Pancreas (tissue), 10 donors: Measurements from ENCODE around the gene MEG3. TPM values are rescaled to one million over a fixed set of nuclear protein-coding genes. Genes with fewer than 3 reads are reported as not detected.
A peak's percentile ranks its signal among the peaks of the same experiment; 100 is the strongest.

Experiments used
- ATAC-seq, 4 donors: fragments of 200-7000 bp; cut with Tn5 transposase; one replicate each; pipeline versions ENCODE4 v1.8.0 to v1.9.1; 2020; ENCODE audit warnings: mild to moderate bottlenecking in 4 of 4, moderate library complexity in 4 of 4
- DNase-seq, 6 donors: peaks; one replicate each; pipeline ENCODE4 v3.0.0-alpha.2; 2020
- FAIRE-seq: peaks from 2 replicates; lab custom pipeline; 2012; peaks lifted over from hg19 to GRCh38; lab: Jason Lieb, UNC
- H3K27ac ChIP-seq, 4 donors: fragments of 200-600 bp; sonication (generic); 1 replicate in 3 of 4; 2 replicates in 1 of 4; pipeline versions ENCODE4 v1.5.0 to v1.8.0; 2020
- H3K27me3 ChIP-seq, 4 donors: fragments of 200-600 bp; one replicate each; pipeline ENCODE4 v1.8.0; 2021
- H3K36me3 ChIP-seq, 3 donors: fragments of 200-600 bp; sonication (generic) in 1 of 3; one replicate each; pipeline versions ENCODE4 v1.5.0 to v1.8.0; 2020 to 2021
- H3K4me1 ChIP-seq, 3 donors: fragments of 200-600 bp; one replicate each; pipeline ENCODE4 v1.8.0; 2021
- H3K4me3 ChIP-seq, 4 donors: fragments of 200-600 bp; sonication (generic) in 2 of 4; one replicate each; pipeline versions ENCODE4 v1.5.0 to v1.8.0; 2020 to 2021
- H3K9me3 ChIP-seq, 4 donors: fragments of 200-600 bp; one replicate each; pipeline ENCODE4 v1.8.0; 2021
- CTCF ChIP-seq, 4 donors: fragments of 200-600 bp; sonication (generic) in 3 of 4; IDR thresholded peaks; one replicate each; pipeline versions ENCODE4 v1.5.0 to v1.8.0; 2021; ENCODE audit warnings: antibody characterized with exemption in 4 of 4
- WGBS, 2 donors: extraction: QIAGEN DNeasy Blood & Tissue Kit; methylation state at CpG; one replicate each; pipeline ENCODE4 v1.1.7; 2013; 5-methylcytosine and 5-hydroxymethylcytosine counted together
- intact Hi-C, 3 donors: fragments of 100-400 bp; cut with DNase I; formaldehyde crosslinking; loops; one replicate each; pipeline versions ENCODE4 v1.11.1 to v1.14.2; 2022
- polyA plus RNA-seq, 2 donors: library from polyadenylated mRNA; stranded (reverse); fragments of 200-250 nt; gene quantifications; one replicate each; pipeline ENCODE4 v1.2.3, GENCODE V29; 2013
- total RNA-seq, 6 donors: library from RNA; stranded (reverse); fragmentation: NEBNext Ultra II Directional in 4 of 6; extraction: Animal tissue kit (Norgen Biotek cat#: 25700) in 4 of 6; gene quantifications; one replicate each; pipeline versions ENCODE4 v1.2.1 to v1.2.4, GENCODE V29; 2021 to 2023
- donor health status: healthy with polysubstance abuse.
- donor health status: DM: no; HTN: no; CAD: no; lungs with moderate emphysema.
- donor health status: DM: no; HTN: no; CAD: no.
- donor health status: control.
- donor health status: control.
- donor health status: Bipolar disorder and iron deficiency.
- donor health status: DM: yes; HTN: yes; CAD: no.
- donor health status: DM: no; HTN: no; CAD: no.
- donor health status: DM: no; HTN: no; CAD: no.
- donor health status: DM: yes; HTN: yes; CAD: no.

MEG3 gene
- total and polyA plus RNA-seq, 8 donors = 78.8 to 1,150 (median 332) TPM

- ATAC-seq = no peak
- no peak for FAIRE-seq
- no peak overlapping the region for H3K4me3 ChIP-seq
- H3K27ac ChIP-seq = no peak overlapping the region
- no peak for TF ChIP-seq CTCF (IDR thresholded peaks at IDR 0.05)
- H3K36me3 ChIP-seq = no peaks in the 10 kb centered on the region
- DNase-seq = peak in 2 of 6 donors; percentile 9 to 52
- H3K9me3 ChIP-seq = no peaks in the 10 kb centered on the region
- no peaks in the 10 kb centered on the region for H3K27me3 ChIP-seq
- H3K4me1 ChIP-seq = peaks cover 0 to 9% (median 0%) of the 10 kb centered on the region in 3 donors
- WGBS, 2 donors = 56 to 60% methylated on average over 22 of the region's 22 CpGs
- intact Hi-C loops = no loop called here
Measured at GRCh38 chr14:100896369-100897060, 70.6 kb downstream of the MEG3 start.

- ATAC-seq (no peak), DNase-seq (peak in 2 of 6 donors; percentile 8 to 48), FAIRE-seq (no peak)
- Histone ChIP-seq H3K4me3 (no peak overlapping the region), H3K9me3 (no peaks in the 10 kb centered on the region), H3K27ac (no peak overlapping the region), H3K36me3 (no peaks in the 10 kb centered on the region), H3K27me3 (no peaks in the 10 kb centered on the region), H3K4me1 (peaks cover 0 to 9% (median 0%) of the 10 kb centered on the region in 3 donors)
- TF ChIP-seq CTCF (IDR thresholded peaks at IDR 0.05) = no peak
- 60 to 71% methylated on average over 11 of the region's 11 CpGs for WGBS, 2 donors
- intact Hi-C loops = no loop called here
Measured at GRCh38 chr14:100898465-100898864, 72.5 kb downstream of the MEG3 start.

- H3K36me3 ChIP-seq = no peaks in the 10 kb centered on the region
- no peaks in the 10 kb centered on the region for H3K27me3 ChIP-seq
- DNase-seq (peak in 4 of 6 donors; percentile 8 to 47 (median 23)), FAIRE-seq (no peak), ATAC-seq (peak in 3 of 4 donors; percentile 37 to 44 (median 42))
- intact Hi-C loops = no loop called here
- no peak overlapping the region for H3K27ac ChIP-seq
- H3K4me3 ChIP-seq = no peak overlapping the region
- no peaks in the 10 kb centered on the region for H3K9me3 ChIP-seq
- 58 to 60% methylated on average over 21 of the region's 21 CpGs for WGBS, 2 donors
- TF ChIP-seq CTCF (IDR thresholded peaks at IDR 0.05) = no peak
- peaks cover 0 to 9% (median 0%) of the 10 kb centered on the region in 3 donors for H3K4me1 ChIP-seq
Measured at GRCh38 chr14:100898935-100899883, 73.3 kb downstream of the MEG3 start.

GRCh38 chr14:100899884-100900771, 74.2 kb downstream of the MEG3 start:
- peak in 2 of 6 donors; percentile 24 to 49 for DNase-seq
- Histone ChIP-seq H3K4me1 (peaks cover 0 to 9% (median 0%) of the 10 kb centered on the region in 3 donors), H3K4me3 (no peak overlapping the region), H3K9me3 (no peaks in the 10 kb centered on the region), H3K27ac (no peak overlapping the region), H3K27me3 (no peaks in the 10 kb centered on the region), H3K36me3 (no peaks in the 10 kb centered on the region)
- FAIRE-seq = no peak
- 32% methylated on average over 19 of the region's 19 CpGs for WGBS, 2 donors
- intact Hi-C loops = no loop called here
- TF ChIP-seq CTCF (IDR thresholded peaks at IDR 0.05) = no peak
- peak in 3 of 4 donors; percentile 34 to 67 (median 62) for ATAC-seq
